Erythroblast (primary cell): Measurements from ENCODE around the gene TUNAR.

ENCODE experiments used
- GATA1 ChIP-seq: IDR thresholded peaks from 2 replicates; pipeline ENCODE4 v1.6.1; 2011; ENCODE audit warnings: low read depth, mild to moderate bottlenecking, control low read depth, low read length, moderate library complexity
- POLR2A ChIP-seq: IDR thresholded peaks from 2 replicates; pipeline ENCODE4 v1.6.1; 2011; ENCODE audit warnings: mild to moderate bottlenecking, low read length

DNA sequence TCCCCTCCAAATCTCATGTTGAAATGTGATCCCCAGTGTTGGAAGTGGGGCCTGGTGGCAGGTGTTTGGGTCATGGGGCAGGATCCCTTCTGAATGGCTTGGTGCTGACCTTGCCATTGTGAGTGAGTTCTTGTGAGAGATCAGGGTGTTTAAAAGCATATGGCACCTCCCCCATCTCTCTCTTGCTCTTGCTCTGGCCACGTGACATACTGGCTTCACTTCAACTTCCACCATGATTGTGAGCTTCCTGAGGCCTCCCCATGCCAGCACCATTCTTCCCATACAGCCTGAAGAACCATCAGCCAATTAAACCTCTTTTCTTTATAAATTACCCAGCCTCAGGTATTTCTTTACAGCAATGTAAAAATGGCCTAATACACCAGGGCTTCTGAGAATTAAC lies 82.7 kb downstream of the TUNAR start:
- no peak for TF ChIP-seq POLR2A
- TF ChIP-seq GATA1 = no peak
